HCT116 (cell line): ENCODE measurements around the gene DYNC2I2. TPM values are rescaled to one million over a fixed set of nuclear protein-coding genes. Genes with fewer than 3 reads are reported as not detected.
A peak's percentile ranks its signal among the peaks of the same experiment; 100 is the strongest.

ENCODE experiments used
- ATAC-seq: fragments of 200-7000 bp; cut with Tn5 transposase; 2 replicates; pipeline ENCODE4 v1.9.1; 2020; ENCODE audit warnings: mild to moderate bottlenecking, moderate library complexity
- BruUV-seq: library from RNA; stranded (reverse); fragments of 400-500 nt; replicated peaks from 2 replicates; lab custom pipeline; 2021; lab: Mats Ljungman, UMichigan
- CTCF ChIA-PET: fragments of 300-600 bp; sonication (Branson Sonifier 250); formaldehyde crosslinking; loops from one replicate; lab custom pipeline; 2021; ENCODE audit warnings: antibody characterized with exemption; lab: Charles Lee
- POLR2A ChIA-PET: fragments of 300-600, 350-600 bp; sonication (Branson Sonifier 250); formaldehyde crosslinking; loops from one replicate; lab custom pipeline; 2021; ENCODE audit warnings: antibody characterized with exemption; lab: Charles Lee
- RAD21 ChIA-PET, 2 experiments: fragments of 300-600 bp; sonication (Branson Sonifier 250); formaldehyde crosslinking; loops; one replicate each; lab custom pipeline; 2023; ENCODE audit warnings: low total read pairs in 2 of 2; ENCODE audit not compliant: uncharacterized antibody in 2 of 2, unreplicated experiment in 2 of 2, low non-redundant PET in 1 of 2; lab: Charles Lee
- DNase-seq: peaks from one replicate; pipeline ENCODE4 v3.0.0-alpha.2; 2010; ENCODE audit warnings: low read depth, low spot score
- H2AFZ ChIP-seq: fragments of 200-600 bp; shearing (Covaris generic), sonication (generic); 2 replicates; pipeline ENCODE4 v1.6.1; 2017; ENCODE audit warnings: low read depth, mixed run types, mixed read lengths, antibody characterized with exemption, low read length; ENCODE audit not compliant: poor library complexity, severe bottlenecking
- H3K27ac ChIP-seq: 2 replicates; pipeline ENCODE4 v1.5.1; 2012; ENCODE audit warnings: low read depth, low read length
- H3K27me3 ChIP-seq: fragments of 200-600 bp; sonication (generic); 2 replicates; pipeline ENCODE4 v1.6.1; 2016; ENCODE audit warnings: mixed run types, low read length, mixed read lengths; ENCODE audit not compliant: insufficient read depth
- H3K36me3 ChIP-seq, 2 experiments: fragments of 200-500 bp in 1 of 2; fragments of 200-600 bp in 1 of 2; sonication (Bioruptor generic) in 1 of 2; sonication (generic) in 1 of 2; 2 replicates each; pipeline versions ENCODE4 v1.5.1 to v1.6.1; 2014 to 2016; ENCODE audit warnings: low read length in 2 of 2, inconsistent platforms in 1 of 2, mixed read lengths in 1 of 2, mixed run types in 1 of 2; ENCODE audit not compliant: insufficient read depth in 2 of 2, control insufficient read depth in 1 of 2
- H3K4me1 ChIP-seq, 2 experiments: fragments of 200-600 bp in 1 of 2; sonication (generic) in 1 of 2; 2 replicates each; pipeline versions ENCODE4 v1.5.1 to v1.6.1; 2012 to 2017; ENCODE audit warnings: low read length in 2 of 2, inconsistent platforms in 1 of 2, mild to moderate bottlenecking in 1 of 2, mixed read lengths in 1 of 2, mixed run types in 1 of 2, moderate library complexity in 1 of 2; ENCODE audit not compliant: insufficient read depth in 2 of 2, control insufficient read depth in 1 of 2
- H3K4me2 ChIP-seq: fragments of 200-600 bp; sonication (generic); 2 replicates; pipeline ENCODE4 v1.6.1; 2017; ENCODE audit warnings: mixed run types, low read length, mixed read lengths
- H3K4me3 ChIP-seq, 2 experiments: fragments of 200-600 bp in 1 of 2; sonication (generic) in 1 of 2; replicated peaks in 1 of 2; 2 replicates each; pipeline ENCODE4 v1.5.1; 2011 to 2016; ENCODE audit warnings: low read length in 2 of 2, control low read depth in 1 of 2, low read depth in 1 of 2, mild to moderate bottlenecking in 1 of 2, mixed read lengths in 1 of 2, mixed run types in 1 of 2
- H3K79me2 ChIP-seq: fragments of 200-600 bp; sonication (generic); 2 replicates; pipeline ENCODE4 v1.6.1; 2017; ENCODE audit warnings: mild to moderate bottlenecking, mixed run types, low read length, moderate library complexity, mixed read lengths; ENCODE audit not compliant: insufficient read depth
- H3K9ac ChIP-seq: fragments of 200-600 bp; sonication (generic); 2 replicates; pipeline ENCODE4 v1.6.1; 2016; ENCODE audit warnings: low read length, mixed read lengths
- H3K9me2 ChIP-seq: fragments of 200-600 bp; sonication (generic), shearing (Covaris generic); 2 replicates; pipeline ENCODE4 v1.6.1; 2017; ENCODE audit warnings: mixed run types, mild to moderate bottlenecking, moderate library complexity; ENCODE audit not compliant: insufficient read depth
- H3K9me3 ChIP-seq, 2 experiments: fragments of 200-500 bp in 1 of 2; fragments of 200-600 bp in 1 of 2; sonication (Bioruptor generic) in 1 of 2; sonication (generic) in 1 of 2; 2 replicates each; pipeline ENCODE4 v1.6.1; 2014 to 2017; ENCODE audit warnings: low read length in 2 of 2, mixed read lengths in 2 of 2, inconsistent platforms in 1 of 2, low read depth in 1 of 2, mild to moderate bottlenecking in 1 of 2, mixed run types in 1 of 2, moderate library complexity in 1 of 2; ENCODE audit not compliant: control insufficient read depth in 1 of 2, insufficient read depth in 1 of 2
- H4K20me1 ChIP-seq: fragments of 200-600 bp; sonication (generic), shearing (Covaris generic); 2 replicates; pipeline ENCODE4 v1.6.1; 2017; ENCODE audit warnings: mixed run types, mild to moderate bottlenecking, moderate library complexity; ENCODE audit not compliant: insufficient read depth
- ATF3 ChIP-seq: IDR thresholded peaks from 2 replicates; pipeline ENCODE4 v1.6.1; 2012
- CBX3 ChIP-seq: IDR thresholded peaks from 2 replicates; pipeline ENCODE4 v1.6.1; 2012; ENCODE audit warnings: low read depth
- CEBPB ChIP-seq: IDR thresholded peaks from 2 replicates; pipeline ENCODE4 v1.6.1; 2012; ENCODE audit warnings: low read depth
- CTCF ChIP-seq, 3 experiments: fragments of 200-600 bp in 1 of 3; sonication (generic) in 1 of 3; IDR thresholded peaks in 2 of 3; conservative IDR thresholded peaks in 1 of 3; 2 replicates each; pipeline ENCODE4 v1.5.1; 2012 to 2017; ENCODE audit warnings: low read depth in 2 of 3, low read length in 2 of 3, antibody characterized with exemption in 1 of 3, borderline replicate concordance in 1 of 3, control low read depth in 1 of 3, mild to moderate bottlenecking in 1 of 3, mixed read lengths in 1 of 3, mixed run types in 1 of 3, moderate library complexity in 1 of 3; ENCODE audit not compliant: insufficient read depth in 1 of 3
- EZH2phosphoT487 ChIP-seq: fragments of 200-600 bp; IDR thresholded peaks from 2 replicates; pipeline ENCODE4 v1.6.1; 2018; ENCODE audit warnings: antibody characterized with exemption, borderline replicate concordance
- MAX ChIP-seq: IDR thresholded peaks from 2 replicates; pipeline ENCODE4 v1.6.1; 2012
- POLR2AphosphoS5 ChIP-seq: IDR thresholded peaks from 2 replicates; pipeline ENCODE4 v1.6.1; 2011; ENCODE audit warnings: mild to moderate bottlenecking, low read depth, low read length, moderate library complexity
- REST ChIP-seq: IDR thresholded peaks from 2 replicates; pipeline ENCODE4 v1.6.1; 2012; ENCODE audit warnings: low read depth
- YY1 ChIP-seq: IDR thresholded peaks from 2 replicates; pipeline ENCODE4 v1.6.1; 2011; ENCODE audit warnings: low read length, low read depth, moderate library complexity, mild to moderate bottlenecking; ENCODE audit not compliant: insufficient replicate concordance; ENCODE audit errors: extremely low read depth
- ZFX ChIP-seq: fragments of 450-650 bp; IDR thresholded peaks from 2 replicates; pipeline ENCODE4 v1.6.1; 2017
- ZNF274 ChIP-seq: fragments of 200-500 bp; sonication (Bioruptor generic); IDR thresholded peaks from 2 replicates; pipeline ENCODE4 v1.6.1; 2014; ENCODE audit warnings: mild to moderate bottlenecking, low read depth, low read length, inconsistent platforms
- intact Hi-C: fragments of 100-400 bp; cut with micrococcal nuclease; formaldehyde crosslinking; loops from 2 replicates; pipeline ENCODE4 v1.10.0; 2022
- total RNA-seq: library from RNA; stranded (reverse); gene quantifications from one replicate; pipeline ENCODE4 v1.2.1, GENCODE V29; 2021; ENCODE audit not compliant: unreplicated experiment

The DYNC2I2 gene
- total RNA-seq, 1 experiment from 2014 or later = 155 TPM

DNA sequence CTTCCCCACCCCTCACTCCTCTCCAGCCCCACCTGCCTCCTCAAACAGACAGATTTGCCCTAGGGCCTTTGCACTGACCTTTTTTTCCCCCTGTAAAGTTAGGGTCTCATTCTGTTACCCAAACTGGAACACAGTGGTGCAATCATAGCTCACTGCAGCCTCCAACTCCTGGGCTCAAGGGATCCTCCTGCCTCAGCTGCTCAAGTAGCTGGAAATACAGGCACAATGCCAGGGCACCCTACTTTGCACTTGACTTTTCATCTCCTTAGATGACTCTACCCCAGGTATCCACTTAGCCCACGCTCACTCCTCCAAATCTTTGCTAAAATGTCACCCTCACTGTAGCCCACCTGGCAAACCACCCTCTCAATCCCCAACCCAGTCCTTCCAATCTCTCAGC is 2.2 kb downstream of the DYNC2I2 start (continued):
- no peak for TF ChIP-seq ZNF274

GRCh38 chr9:128653908-128654307 is 2.7 kb downstream of the DYNC2I2 start:
- no TSS peak for BruUV-seq
- no peaks in the 10 kb centered on the region for H3K9me2 ChIP-seq
- no peak overlapping the region for H3K4me3 ChIP-seq
- no peaks in the 10 kb centered on the region for H3K27me3 ChIP-seq
- H3K9me3 ChIP-seq = no peaks in the 10 kb centered on the region
- ATAC-seq (no peak), DNase-seq (no peak)
- H3K4me2 ChIP-seq = no peak overlapping the region
- POLR2A ChIA-PET = interaction anchor here (1.7 kb wide), 1 partner anchor 18 kb away, joined by 5 read pairs; no protein-coding TSS in a partner anchor
- H2AFZ ChIP-seq = no peak overlapping the region
- intact Hi-C loops = no loop called here
- H3K36me3 ChIP-seq = no peaks in the 10 kb centered on the region; a peak in 1 of 4 replicates
- TF ChIP-seq POLR2AphosphoS5 (0 out of 2 replicates have a peak, but pooled peaks have one; percentile 15), CBX3 (no peak), MAX (no peak)
- H4K20me1 ChIP-seq = no peaks in the 10 kb centered on the region
- H3K9ac ChIP-seq = no peak overlapping the region
- peaks cover 6 to 31% of the 10 kb centered on the region in 2 experiments for H3K4me1 ChIP-seq
- H3K27ac ChIP-seq = no peak overlapping the region
- RAD21 ChIA-PET = no interaction called here
- CTCF ChIA-PET = interaction anchor here (1.0 to 2.5 kb wide), 2 partner anchors 18 to 36 kb away, joined by 4 to 8 read pairs; no protein-coding TSS in a partner anchor
- peaks cover 44% of the 10 kb centered on the region for H3K79me2 ChIP-seq

GRCh38 chr9:128651798-128652197 is 4.8 kb downstream of the DYNC2I2 start:
- BruUV-seq = no TSS peak
- DNase-seq = no peak
- peaks cover 2 to 26% of the 10 kb centered on the region in 2 experiments; a peak in 3 of 4 replicates for H3K4me1 ChIP-seq
- H3K9me3 ChIP-seq = no peaks in the 10 kb centered on the region
- peaks cover 58% of the 10 kb centered on the region for H3K79me2 ChIP-seq
- no peak for ATAC-seq
- RAD21 ChIA-PET = no interaction called here
- no peaks in the 10 kb centered on the region for H3K9me2 ChIP-seq
- intact Hi-C loops = no loop called here
- H4K20me1 ChIP-seq = no peaks in the 10 kb centered on the region
- no peaks in the 10 kb centered on the region for H3K27me3 ChIP-seq
- CTCF ChIA-PET = no interaction called here
- POLR2A ChIA-PET = interaction anchor here (0.7 to 1.8 kb wide), 2 partner anchors 33 to 167 kb away, joined by 3 to 6 read pairs; partner anchors contain the start of gene ENDOG
- no peak overlapping the region for H3K9ac ChIP-seq
- H3K4me3 ChIP-seq = no peak overlapping the region
- H2AFZ ChIP-seq = no peak overlapping the region
- no peak overlapping the region for H3K4me2 ChIP-seq
- no peak overlapping the region for H3K27ac ChIP-seq
- H3K36me3 ChIP-seq = no peaks in the 10 kb centered on the region; a peak in 1 of 4 replicates
- TF ChIP-seq MAX (no peak), CBX3 (no peak), YY1 (no peak), CTCF (IDR thresholded peaks at IDR 0.05 in 2 of 3, conservative IDR thresholded peaks at IDR 0.05 in 1 of 3; ENCODE audit: borderline replicate concordance in 1 of 3, insufficient read depth in 1 of 3, low read depth in 2 of 3, low read length in 2 of 3) (no peak), ZFX (no peak), EZH2phosphoT487 (no peak), CEBPB (no peak), ATF3 (no peak), ZNF274 (no peak), REST (no peak)
